Transverse colon (tissue), 3 donors: Measurements from ENCODE around the gene ITGA3.

Experiments used
- POLR2A ChIP-seq: fragments of 450-650 bp; IDR thresholded peaks from one replicate; pipeline ENCODE4 v1.6.1; 2016; ENCODE audit warnings: antibody characterized with exemption, mild to moderate bottlenecking, moderate library complexity
- TF ChIP-seq, protein P1 (sequence below), 5 experiments: fragments of 200-600 bp in 3 of 5; fragments of 450-650 bp in 2 of 5; sonication (generic) in 3 of 5; IDR thresholded peaks; 1 replicate in 2 of 5; 2 replicates in 3 of 5; pipeline ENCODE4 v1.5.1; 2016 to 2017; ENCODE audit warnings: antibody characterized with exemption in 5 of 5, inconsistent platforms in 3 of 5, mild to moderate bottlenecking in 2 of 5, moderate library complexity in 1 of 5

DNA sequence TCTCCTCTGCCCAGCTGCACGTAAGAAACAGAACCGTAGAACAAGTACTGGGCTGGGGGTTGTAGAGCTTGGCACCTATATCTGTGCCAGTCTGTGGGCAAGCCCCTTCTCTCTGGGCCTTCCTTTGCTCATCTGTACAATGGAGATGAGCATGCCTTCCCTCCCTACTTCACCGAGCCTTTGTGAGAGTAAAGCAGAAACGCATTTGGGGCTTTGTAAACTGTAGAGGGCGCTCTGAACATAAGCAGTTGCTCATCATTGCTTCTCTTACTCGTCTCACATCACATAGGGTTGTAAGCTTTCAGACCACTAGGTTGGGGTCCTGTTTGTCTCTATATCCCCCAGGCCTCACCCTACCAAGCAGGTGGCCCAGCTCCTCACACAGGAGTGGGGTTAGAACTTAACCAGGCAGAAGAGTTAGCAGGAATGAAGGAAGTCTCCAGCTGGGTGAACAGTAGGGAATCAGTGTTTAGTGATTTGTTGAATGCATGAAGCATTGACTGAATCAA is 59.0 kb downstream of the ITGA3 start:
- TF ChIP-seq POLR2A = no peak
- TF ChIP-seq, protein P1, sequence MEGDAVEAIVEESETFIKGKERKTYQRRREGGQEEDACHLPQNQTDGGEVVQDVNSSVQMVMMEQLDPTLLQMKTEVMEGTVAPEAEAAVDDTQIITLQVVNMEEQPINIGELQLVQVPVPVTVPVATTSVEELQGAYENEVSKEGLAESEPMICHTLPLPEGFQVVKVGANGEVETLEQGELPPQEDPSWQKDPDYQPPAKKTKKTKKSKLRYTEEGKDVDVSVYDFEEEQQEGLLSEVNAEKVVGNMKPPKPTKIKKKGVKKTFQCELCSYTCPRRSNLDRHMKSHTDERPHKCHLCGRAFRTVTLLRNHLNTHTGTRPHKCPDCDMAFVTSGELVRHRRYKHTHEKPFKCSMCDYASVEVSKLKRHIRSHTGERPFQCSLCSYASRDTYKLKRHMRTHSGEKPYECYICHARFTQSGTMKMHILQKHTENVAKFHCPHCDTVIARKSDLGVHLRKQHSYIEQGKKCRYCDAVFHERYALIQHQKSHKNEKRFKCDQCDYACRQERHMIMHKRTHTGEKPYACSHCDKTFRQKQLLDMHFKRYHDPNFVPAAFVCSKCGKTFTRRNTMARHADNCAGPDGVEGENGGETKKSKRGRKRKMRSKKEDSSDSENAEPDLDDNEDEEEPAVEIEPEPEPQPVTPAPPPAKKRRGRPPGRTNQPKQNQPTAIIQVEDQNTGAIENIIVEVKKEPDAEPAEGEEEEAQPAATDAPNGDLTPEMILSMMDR (IDR thresholded peaks at IDR 0.05) = peak; percentile 36 to 61 (median 50)
